Stimulated activated CD8-positive, alpha-beta memory T cell treated with anti-CD3 and anti-CD28 coated beads, Interleukin-7, amount 100 ng/mL, for 48 hours (primary cell): ENCODE data around the gene LIFR.

Experiments used
- DNase-seq, 2 donors: peaks; one replicate each; pipeline ENCODE4 v3.0.0-alpha.2; 2020; ENCODE audit warnings: low read depth in 1 of 2; ENCODE audit errors: extremely low read depth in 1 of 2

Gene LIFR

DNA sequence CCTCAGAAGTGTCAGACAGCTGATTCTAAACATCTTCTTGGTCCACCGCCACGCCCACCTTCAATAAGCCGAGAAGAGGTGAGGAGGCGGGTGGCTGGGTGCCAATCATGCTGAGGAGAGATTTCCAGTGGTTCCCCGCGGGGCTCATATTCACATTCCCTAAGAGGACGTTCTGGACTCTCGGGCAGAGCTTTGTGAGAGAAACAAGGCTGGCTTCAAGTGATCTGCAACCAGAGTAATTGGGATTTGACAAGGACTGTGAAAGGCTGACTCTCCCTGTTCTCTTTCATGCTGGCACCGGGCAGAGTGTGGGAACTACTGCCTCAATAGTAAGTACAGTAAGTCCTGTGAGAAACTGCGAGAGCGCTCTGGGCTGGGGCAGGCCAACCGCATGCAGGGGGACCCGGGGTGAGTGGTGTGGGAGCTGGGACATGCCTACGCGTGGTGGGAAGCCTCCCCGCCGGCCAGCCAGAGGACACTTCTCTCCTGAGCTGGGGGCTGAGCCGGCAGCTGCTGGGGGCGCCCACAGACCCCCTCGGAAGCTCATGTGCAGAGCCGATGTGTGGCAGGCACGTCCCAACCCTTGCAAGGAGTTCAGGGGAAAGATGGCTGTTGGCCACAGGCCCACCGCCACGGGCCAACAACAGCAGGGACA lies 110.9 kb downstream of the LIFR start:
- no peak for DNase-seq

DNA sequence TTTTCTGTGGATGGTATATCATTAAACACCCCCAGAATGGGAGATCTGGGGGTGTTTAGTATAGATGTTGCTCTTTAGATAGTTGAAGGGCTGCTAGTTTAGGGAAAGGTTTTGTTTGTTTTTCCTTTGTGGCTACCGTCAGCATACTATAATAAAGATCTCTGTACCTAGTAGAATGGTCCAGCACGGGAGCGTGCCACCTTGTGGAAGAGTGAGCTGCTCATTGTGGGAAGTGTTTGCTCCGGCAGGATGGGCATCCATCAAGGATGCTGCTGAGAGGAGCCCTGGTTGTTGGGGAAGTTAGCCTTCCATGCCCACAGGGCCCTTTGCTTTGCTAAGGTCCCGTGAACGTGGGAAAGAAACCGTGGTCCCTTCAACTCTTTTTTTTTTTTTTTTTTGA lies 113.1 kb downstream of the LIFR start:
- no peak for DNase-seq

DNA sequence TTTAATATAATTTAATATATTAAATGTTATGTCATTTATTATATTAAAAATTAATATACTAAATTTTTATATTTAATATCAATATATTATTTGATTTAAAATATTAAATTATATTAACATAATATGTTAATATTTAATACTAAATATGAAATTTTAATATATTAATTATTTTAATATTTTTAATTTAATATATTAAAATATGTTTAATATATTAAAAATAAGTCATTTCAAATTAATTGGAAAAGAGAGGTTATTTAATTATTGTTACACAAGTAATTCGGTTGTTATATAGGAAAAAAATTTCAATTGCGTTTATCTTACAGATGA lies 114.2 kb downstream of the LIFR start:
- DNase-seq = no peak

DNA sequence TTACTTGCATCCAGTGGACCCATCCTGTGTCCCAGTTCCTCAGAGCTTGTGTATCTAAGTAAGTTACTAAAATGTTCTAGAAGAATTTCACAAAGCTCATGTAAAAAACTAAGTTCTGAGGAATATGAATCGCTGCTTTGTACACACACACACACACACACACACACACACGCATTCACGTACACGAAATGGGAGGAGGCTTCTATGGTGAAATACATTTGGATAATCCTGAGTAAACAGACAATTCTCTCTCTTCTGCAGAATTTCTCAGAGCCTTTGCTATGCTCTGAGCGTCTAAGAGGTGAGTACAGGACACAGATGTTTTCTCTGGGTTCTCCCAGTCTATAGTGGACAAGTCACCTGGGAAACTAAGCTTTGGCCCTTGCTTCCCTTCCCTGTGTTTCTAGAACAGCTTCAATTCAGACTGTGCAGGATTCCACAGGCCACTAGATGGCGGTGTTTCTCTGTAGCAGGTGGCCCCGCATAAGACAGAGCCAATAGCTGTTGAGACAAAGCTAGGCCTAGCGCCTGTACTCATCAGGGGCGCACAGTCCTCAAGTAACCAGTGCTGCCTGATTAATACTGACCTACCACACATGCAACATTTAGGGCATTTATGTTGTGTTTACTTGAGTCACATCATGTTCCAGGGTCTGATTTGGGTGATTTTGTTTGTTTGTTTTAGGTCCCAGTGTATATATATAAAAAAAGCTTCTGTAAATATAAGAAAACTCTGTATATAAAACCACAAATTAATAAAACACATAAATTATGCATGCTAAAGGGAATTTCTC lies 114.8 kb downstream of the LIFR start:
- peak; percentile 59 to 73 for DNase-seq

DNA sequence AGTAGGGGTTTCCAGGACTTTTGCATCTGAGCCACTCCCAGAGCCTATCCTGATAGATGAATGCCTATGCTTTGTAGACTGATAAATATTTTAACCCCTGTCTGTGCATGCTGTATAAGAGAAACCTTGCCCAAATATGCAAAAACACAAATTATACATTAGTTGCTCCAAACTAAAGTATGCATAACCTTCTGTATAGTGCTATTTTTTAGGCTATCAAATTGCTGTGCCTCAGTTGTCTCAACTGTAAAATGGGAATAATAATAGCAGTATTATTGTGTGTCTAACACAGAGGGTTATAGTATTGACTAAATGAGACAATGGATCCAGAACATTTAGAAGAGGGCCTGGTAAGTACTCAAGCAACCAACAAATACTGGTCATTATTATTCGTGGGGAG lies 117.7 kb downstream of the LIFR start:
- no peak for DNase-seq

DNA sequence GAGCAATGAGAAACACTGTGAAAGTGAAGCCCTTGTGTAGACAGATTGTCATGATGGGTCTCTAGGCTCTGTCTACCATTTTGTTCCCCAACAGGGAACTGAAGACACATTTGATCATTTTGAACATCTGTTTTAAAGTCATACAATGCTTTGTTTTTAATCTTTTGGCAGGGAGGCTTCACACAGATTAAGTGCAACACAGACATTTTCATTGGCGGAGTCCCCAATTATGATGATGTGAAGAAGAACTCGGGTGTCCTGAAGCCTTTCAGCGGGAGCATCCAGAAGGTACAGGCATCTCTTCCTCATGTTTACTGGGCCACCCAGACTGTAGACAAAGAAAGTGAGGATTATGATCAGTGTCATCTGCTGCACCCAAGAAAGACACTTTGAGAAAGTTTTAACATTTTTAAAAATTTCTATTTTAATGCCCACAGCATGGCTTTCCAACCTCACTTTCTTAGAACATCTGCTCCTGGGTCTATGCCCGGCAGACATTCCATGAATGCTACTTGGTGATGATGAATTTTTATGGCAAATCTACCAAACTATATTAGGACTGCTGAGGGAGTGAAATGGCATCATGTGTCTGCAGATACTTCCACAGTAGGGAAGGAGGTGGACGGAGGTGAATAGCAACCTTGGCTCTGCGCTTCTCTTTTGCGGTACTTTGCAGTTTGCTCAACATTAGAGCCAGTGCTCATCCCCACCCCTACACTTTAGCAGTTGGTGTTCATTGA lies 121.3 kb downstream of the LIFR start:
- no peak for DNase-seq

DNA sequence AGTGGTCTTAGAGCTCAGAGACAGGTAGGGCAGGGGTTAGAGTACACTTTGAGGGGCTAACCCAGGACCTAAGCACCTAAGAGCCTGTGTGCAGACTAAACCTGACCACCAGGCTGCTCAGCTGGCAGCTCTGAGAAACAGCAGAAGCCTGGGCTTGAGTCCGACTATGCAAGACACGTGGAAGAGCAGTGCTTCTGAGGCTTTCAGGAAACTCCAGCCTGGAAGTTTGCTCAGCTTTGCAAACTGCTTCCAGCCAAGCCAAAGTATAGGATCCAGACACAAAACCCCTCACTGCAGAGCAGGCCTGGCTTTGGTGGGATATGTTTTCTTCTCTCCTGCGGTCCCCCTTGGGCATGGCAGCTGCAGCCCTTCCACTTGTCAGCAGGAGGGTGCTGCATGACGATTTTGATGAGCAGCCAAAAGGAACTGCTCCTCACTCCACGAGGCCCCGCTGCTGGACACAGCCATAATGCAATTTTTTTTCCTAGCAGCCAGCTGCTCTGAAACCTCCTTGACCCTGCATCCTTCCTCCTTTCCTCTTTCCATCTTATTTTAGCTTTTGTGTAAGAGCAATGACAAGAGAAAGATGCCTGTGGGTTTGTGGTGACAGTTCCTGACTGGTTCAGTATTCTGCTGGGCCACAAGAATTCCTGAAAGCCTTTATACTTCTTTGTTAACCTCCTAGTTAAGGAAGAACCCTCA lies 123.1 kb downstream of the LIFR start:
- DNase-seq = no peak

DNA sequence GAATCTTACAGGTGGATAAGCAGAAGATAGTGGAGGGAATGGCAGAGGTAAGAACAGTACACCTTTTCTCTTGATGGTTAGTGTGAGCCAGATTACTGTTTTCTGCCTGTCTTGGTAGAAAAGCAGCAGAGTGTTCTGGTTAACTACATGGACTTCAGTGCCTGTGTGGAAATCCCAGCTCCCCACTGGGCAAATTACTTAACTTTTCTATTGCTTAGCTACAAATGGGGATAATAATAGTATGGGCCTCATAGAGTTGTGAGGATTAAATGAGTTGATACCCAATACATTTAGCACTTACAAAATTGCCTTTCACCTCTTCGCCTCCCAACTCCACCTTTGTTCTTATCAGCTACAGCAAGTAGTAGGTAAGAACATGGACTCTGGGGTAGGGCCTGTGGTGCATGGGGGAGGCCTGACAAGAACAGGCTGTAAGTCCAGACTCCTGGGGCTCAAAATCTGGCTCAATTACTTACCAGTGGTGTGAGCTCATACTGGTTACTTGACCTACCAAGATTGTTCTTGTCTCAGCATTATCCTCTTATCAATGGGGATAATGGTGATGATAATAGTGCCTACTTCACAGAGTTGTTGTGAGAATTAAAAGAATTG lies 125.1 kb downstream of the LIFR start:
- DNase-seq = no peak

DNA sequence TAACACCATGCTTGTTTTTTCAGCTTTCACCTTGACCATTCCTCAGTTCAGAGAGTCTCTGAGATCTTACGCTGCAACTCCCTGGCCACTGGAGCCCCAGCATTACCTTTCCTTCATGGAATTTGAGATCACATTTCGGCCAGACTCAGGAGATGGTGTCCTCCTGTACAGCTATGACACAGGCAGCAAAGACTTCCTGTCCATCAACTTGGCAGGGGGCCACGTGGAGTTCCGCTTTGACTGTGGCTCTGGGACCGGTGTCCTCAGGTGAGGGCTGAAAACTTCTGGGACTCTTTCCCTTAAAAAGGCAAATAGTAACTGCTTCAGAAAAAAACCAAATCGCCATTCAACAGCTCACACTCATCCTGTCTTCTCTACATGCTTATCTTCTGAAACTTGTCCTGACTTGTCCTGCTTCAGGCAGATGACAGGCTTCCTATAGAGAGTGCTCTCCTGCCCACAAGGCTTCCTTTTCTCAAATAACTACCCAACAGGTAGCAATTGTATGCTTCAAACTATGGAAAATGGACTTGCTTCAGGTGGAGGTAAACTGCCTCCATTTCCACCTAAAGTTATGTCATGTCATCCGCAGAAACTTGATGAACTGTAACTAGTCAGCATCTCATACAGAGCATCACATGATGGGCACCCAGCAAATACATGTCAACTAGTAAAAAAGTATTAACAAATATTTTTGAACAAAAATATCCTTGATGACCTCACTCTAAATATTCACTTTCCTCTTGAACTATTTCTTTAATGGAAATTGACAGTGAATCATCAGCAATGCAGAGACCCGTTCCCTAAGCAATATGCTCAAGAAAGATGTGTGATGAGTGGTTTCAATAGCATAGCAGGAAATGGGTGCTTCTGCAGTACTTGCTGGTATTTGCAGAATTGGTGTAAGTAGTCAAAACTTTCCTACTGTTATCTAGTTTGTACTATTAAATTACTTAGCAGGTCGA lies 129.2 kb downstream of the LIFR start:
- DNase-seq = no peak

DNA sequence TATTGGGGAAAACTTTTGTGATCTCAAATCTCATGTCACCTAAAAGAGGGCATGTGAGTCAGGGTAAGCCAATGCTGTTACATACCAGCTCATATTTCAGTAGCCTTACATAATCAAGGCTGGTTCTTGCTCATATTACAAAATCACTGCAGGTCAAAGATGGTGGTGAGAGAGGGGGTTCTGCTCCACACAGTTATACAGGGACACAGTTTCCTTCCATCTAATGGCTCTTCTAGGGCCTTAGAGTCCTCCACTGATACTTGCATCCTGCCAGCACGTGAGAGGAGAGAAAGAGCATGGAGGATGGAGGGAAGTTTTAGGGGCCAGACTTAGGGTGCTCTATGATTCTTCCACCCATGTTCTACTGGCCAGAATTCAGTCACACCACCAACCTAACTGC lies 130.0 kb downstream of the LIFR start:
- DNase-seq = no peak
